Activated T-helper 2 cell treated with anti-CD3 and anti-CD28 coated beads, Interferon-gamma antibody, Interleukin-2, Interleukin-4, amounts not matched to agents 10 μg/mL and 5 μg/mL and 100 μg/mL, durations not matched to agents 14 hours and 24 hours and 36 hours (primary cell): ENCODE data around the gene XRCC3. TPM values are rescaled to one million over a fixed set of nuclear protein-coding genes. Genes with fewer than 3 reads are reported as not detected.

Experiments
- DNase-seq: peaks from one replicate; pipeline ENCODE4 v3.0.0; 2021; ENCODE audit warnings: low spot score
- H3K27ac Mint-ChIP-seq: one replicate; pipeline ENCODE4 v1.8.0; 2021; ENCODE audit warnings: mixed read lengths
- H3K27me3 Mint-ChIP-seq: one replicate; pipeline ENCODE4 v1.8.0; 2021; ENCODE audit warnings: low read depth, mixed read lengths
- H3K36me3 Mint-ChIP-seq: one replicate; pipeline ENCODE4 v1.8.0; 2021; ENCODE audit warnings: low read depth, mixed read lengths
- H3K4me1 Mint-ChIP-seq: one replicate; pipeline ENCODE4 v1.8.0; 2021; ENCODE audit warnings: low read depth, mixed read lengths
- H3K4me3 Mint-ChIP-seq: one replicate; pipeline ENCODE4 v1.8.0; 2021; ENCODE audit warnings: low read depth, mild to moderate bottlenecking, moderate library complexity, mixed read lengths
- H3K9me3 Mint-ChIP-seq: one replicate; pipeline ENCODE4 v1.8.0; 2021; ENCODE audit warnings: mixed read lengths
- intact Hi-C: fragments of 100-400 bp; cut with micrococcal nuclease; formaldehyde crosslinking; loops from one replicate; pipeline ENCODE4 v1.15.1; 2023
- total RNA-seq: library from RNA; stranded (reverse); gene quantifications from 2 replicates; pipeline ENCODE4 v1.2.3, GENCODE V29; 2022

Gene XRCC3
- 52.9 and 53.7 TPM in 2 replicates for total RNA-seq

DNA sequence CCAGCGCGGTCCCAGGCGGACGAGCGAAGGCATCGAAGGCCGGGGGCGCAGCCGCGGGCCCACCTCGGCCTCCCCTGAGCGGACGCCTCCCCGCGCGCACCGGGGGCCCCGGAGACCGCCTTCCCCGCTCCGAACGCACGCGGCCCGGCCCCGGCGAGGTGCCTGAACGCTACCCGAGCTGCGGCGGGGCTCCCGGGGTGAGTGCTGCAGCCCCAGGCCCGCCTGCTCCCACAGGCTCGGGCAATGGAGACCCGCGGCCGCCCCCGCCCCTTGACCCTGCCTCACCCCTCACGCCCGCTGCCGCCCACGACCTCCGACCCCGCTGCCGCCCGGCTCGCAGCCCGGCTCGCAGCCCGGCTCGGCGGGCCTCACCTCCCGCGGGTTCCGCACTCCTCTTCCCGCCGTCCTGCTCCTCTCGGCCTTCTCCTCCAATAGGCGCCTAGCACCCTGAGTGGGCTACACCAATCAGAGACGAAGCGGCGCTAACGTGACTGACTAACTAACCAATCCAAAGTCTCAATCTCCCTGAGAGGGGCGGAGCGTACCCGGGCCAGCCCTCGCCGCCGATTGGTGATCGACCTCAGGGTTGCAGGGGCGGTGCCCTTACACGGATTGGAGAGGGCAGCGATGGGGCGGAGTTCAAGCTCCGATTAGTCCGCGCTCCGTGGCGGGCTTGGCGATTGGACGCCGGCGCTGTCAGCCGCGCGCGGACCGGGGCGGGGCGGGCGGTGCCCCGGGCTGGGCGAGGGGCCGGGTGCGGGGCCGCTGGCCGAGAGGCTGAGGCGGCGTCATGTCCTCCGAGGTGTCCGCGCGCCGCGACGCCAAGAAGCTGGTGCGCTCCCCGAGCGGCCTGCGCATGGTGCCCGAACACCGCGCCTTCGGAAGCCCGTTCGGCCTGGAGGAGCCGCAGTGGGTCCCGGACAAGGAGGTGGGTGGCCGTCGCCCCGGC lies at the start of gene XRCC3, which contains the start of gene ZFYVE21:
TSS of gene XRCC3 (minus strand) at position 400 of the 949 bp plus-strand sequence. CDS start 4,364 bp downstream, outside the sequence.
TSS of gene ZFYVE21 (plus strand) at position 759 of the 949 bp plus-strand sequence. CDS start at position 791, 32 bp downstream.
- Mint-ChIP-seq H3K9me3 (no peaks in the 10 kb centered on the region), H3K4me3 (peak within 1 kb of the TSS; percentile 91), H3K4me1 (peaks cover 30% of the 10 kb centered on the region), H3K36me3 (peaks cover 23% of the 10 kb centered on the region), H3K27me3 (no peaks in the 10 kb centered on the region), H3K27ac (peak within 1 kb of the TSS; percentile 89)
- intact Hi-C loops, result loop anchor here (1.0 to 10.0 kb wide), 2 partner anchors 91 to 153 kb away; partner anchors contain the start of genes BAG5, COA8 and KLC1
- DNase-seq, result peak; percentile 100

DNA sequence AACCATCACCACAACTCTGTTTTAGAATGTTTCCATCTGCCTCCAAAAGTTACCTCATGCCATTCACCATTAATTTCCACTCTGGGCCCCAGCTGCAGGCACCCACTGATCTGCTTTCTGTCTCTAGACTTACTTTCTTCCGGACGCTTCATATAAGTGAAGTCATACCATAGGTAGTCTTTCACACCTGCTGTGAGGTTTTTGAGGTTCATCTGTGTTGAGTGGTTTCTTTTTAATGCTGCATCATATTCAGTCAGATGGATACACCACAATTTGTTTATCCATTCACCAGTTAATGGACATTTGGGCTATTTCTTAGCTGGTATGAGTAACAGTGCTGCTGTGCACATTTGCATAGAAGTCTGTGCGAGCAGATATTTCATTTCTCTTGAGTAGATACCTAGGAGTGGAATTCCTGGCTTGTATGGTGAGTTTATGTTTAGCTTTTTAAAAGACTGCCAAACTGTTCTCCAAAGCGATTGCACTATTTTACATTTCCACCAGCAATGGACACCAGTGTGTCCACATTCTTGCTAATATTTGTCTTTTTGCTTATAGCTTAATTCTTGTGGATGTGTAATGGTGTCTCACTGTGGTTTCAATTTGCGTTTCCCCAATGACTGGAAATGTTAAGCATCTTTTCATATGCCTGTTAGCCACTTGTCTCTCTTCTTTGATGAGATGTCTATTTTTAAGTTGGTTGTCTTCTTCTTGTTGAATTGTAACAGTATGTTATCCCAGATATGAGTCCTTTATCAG lies 48.7 kb upstream of the XRCC3 start:
- Mint-ChIP-seq H3K27ac (no peak overlapping the region), H3K4me3 (no peak overlapping the region), H3K4me1 (no peaks in the 10 kb centered on the region), H3K36me3 (no peaks in the 10 kb centered on the region), H3K9me3 (no peaks in the 10 kb centered on the region), H3K27me3 (no peaks in the 10 kb centered on the region)
- intact Hi-C loops, result no loop called here
- DNase-seq, result no peak

DNA sequence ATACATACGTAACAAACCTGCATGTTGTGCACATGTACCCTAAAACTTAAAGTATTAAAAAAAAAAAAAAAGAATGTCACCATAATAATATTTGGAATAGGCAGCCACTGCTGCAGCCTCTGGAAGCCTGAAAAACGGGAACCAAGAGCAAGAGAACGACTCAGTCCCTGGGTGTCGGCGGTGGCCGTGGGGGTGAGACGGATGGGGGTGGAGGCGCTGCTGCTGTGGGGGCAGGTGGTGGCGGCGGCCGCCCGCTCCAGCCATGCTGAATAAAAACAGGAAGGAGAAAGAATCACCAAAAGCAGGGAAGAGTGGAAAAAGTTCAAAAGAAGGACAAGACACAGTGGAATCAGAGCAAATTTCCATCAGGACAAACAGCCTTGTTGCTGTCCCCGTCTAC lies 47.3 kb upstream of the XRCC3 start:
- no peaks in the 10 kb centered on the region for H3K9me3 Mint-ChIP-seq
- H3K36me3 Mint-ChIP-seq, result no peaks in the 10 kb centered on the region
- intact Hi-C loops, result no loop called here
- no peaks in the 10 kb centered on the region for H3K4me1 Mint-ChIP-seq
- no peak overlapping the region for H3K4me3 Mint-ChIP-seq
- no peak overlapping the region for H3K27ac Mint-ChIP-seq
- no peaks in the 10 kb centered on the region for H3K27me3 Mint-ChIP-seq
- DNase-seq, result no peak

DNA sequence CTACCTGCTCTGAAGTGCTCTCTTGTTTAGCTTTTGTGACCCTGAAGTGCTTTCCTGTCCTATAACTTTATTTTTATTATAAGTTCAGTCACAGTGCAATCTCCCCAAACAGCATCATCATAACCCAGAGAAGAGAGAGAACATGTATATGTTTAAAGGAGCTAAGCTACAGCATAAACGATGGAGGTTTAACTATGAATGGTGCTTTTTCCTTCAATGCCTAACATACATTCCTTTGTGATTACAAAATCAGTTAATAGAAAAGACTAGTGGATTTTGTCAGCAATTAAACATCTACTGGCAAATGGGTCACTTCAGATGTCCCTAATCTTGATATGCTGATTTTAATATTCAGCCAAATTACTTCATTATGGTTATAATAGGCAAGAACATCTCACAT lies 46.8 kb upstream of the XRCC3 start:
- Mint-ChIP-seq H3K4me1 (no peaks in the 10 kb centered on the region), H3K27me3 (no peaks in the 10 kb centered on the region), H3K36me3 (no peaks in the 10 kb centered on the region), H3K9me3 (no peaks in the 10 kb centered on the region), H3K4me3 (no peak overlapping the region), H3K27ac (no peak overlapping the region)
- intact Hi-C loops, result no loop called here
- DNase-seq, result no peak

DNA sequence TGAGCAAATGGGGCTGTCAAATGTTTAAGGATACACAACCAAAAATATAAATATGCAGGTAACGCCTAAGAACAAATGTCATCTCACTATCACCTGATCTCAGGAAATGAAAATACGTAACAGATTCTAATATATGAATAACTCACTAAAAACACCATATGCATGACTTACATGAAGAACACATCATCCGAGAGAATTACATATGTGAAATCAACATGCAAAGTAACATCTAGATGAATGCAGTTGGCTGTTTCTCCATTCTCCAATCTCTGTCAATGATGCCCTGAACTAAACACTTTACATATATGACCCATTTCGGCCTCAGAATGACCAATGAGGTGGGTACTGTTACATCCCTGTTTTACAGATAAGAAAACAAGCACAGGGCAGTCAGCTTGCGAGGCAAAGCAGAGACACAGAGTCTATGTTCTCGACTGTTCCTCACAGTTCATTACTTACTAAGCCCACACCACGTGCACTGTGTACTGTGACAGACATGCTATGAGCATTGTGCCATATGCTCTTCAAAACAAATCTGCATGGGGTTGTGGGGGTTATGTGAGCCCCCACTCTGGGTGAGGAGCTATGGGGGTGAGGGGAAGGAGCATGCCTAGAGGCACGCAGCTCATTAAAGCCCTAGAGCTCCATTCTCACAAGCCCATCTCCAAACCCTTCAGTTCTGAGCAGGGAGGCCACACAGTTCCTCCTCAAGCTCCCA lies 43.0 kb upstream of the XRCC3 start:
- H3K9me3 Mint-ChIP-seq, result no peaks in the 10 kb centered on the region
- no peak overlapping the region for H3K27ac Mint-ChIP-seq
- intact Hi-C loops, result no loop called here
- H3K36me3 Mint-ChIP-seq, result no peaks in the 10 kb centered on the region
- no peak overlapping the region for H3K4me3 Mint-ChIP-seq
- no peaks in the 10 kb centered on the region for H3K27me3 Mint-ChIP-seq
- H3K4me1 Mint-ChIP-seq, result no peaks in the 10 kb centered on the region
- no peak for DNase-seq

DNA sequence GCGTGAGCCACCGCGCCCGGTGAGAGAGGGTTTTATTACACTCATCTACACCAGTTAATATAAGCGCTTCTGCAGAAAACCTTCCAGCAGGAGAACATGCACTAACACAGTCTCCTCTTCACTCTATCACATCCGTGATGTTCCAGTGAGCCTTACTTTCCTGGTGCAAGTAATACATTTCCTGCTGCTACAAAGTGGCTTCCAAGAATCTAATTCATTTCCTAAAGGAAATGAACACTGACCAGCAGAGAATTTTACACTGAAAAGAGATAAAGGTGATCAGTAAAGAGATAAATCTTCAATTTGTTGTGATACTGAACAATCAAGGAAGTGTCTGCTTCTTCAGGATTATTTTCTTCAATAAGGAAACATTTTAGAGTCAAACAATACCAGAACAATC lies 39.8 kb upstream of the XRCC3 start:
- no peak overlapping the region for H3K4me3 Mint-ChIP-seq
- no peaks in the 10 kb centered on the region for H3K27me3 Mint-ChIP-seq
- intact Hi-C loops, result no loop called here
- H3K4me1 Mint-ChIP-seq, result no peaks in the 10 kb centered on the region
- no peak for DNase-seq
- H3K27ac Mint-ChIP-seq, result no peak overlapping the region
- H3K9me3 Mint-ChIP-seq, result no peaks in the 10 kb centered on the region
- H3K36me3 Mint-ChIP-seq, result no peaks in the 10 kb centered on the region

DNA sequence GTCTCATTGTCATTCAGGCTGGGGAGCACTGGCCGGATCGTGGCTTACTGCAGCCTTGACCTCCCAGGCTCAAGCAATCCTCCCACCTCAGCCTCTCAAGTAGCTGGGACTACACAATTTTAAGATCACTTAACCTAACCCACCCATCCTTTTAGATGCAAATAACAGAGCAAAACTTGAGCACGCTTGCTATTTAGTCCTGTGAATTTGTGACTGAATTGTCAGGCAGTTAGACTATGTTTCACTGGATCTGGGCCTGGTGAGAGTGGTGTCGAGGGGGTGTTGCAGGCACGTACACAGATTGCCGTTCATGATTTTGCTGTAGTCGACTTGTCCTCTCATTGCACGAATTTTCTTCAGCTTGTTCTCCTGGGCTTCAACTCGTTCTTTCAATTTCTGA lies 38.5 kb upstream of the XRCC3 start:
- Mint-ChIP-seq H3K4me3 (no peak overlapping the region), H3K4me1 (no peaks in the 10 kb centered on the region), H3K9me3 (no peaks in the 10 kb centered on the region), H3K27ac (no peak overlapping the region), H3K27me3 (no peaks in the 10 kb centered on the region), H3K36me3 (no peaks in the 10 kb centered on the region)
- intact Hi-C loops, result no loop called here
- DNase-seq, result no peak

DNA sequence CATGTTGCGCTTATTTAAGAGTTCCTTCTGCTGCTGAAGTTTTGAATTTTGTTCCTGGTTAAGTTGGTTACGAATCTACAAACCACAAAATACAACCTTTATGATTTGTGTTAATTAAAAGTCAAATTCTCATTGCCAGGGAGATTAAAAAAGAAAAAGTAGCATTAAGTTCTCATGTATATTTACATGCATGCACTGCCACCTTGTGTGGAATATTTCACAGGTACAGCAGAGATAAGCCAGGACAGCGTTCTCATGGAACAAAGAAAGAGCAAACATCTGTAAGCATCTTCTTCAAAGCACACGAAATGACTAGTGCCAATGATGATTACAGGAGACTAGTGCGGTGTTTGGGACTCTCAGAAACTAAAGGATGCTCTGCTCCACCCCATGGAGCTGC lies 34.6 kb upstream of the XRCC3 start:
- no peaks in the 10 kb centered on the region for H3K36me3 Mint-ChIP-seq
- H3K27ac Mint-ChIP-seq, result no peak overlapping the region
- DNase-seq, result no peak
- intact Hi-C loops, result no loop called here
- no peaks in the 10 kb centered on the region for H3K9me3 Mint-ChIP-seq
- H3K27me3 Mint-ChIP-seq, result no peaks in the 10 kb centered on the region
- H3K4me1 Mint-ChIP-seq, result peaks cover 6% of the 10 kb centered on the region
- H3K4me3 Mint-ChIP-seq, result no peak overlapping the region

DNA sequence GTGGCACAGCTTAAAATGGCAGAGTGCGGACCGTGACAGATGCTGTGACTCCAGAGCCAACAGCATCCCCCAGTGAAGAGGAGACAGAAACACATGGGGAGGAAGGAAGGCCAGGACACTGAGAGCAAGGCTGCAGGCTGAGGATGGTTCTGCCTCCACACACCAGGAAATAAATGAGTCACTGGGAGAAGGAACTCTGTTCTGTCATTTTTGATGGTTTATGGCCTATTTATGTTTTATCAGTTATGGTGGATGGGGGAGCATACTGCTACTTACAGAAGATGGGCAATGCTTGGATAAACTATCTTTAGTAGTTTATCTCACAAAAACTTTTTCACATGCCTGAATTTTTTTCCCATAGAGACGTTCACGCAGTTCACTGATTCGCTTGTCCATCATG lies 34.2 kb upstream of the XRCC3 start:
- no peak overlapping the region for H3K4me3 Mint-ChIP-seq
- intact Hi-C loops, result no loop called here
- no peaks in the 10 kb centered on the region for H3K27me3 Mint-ChIP-seq
- peaks cover 6% of the 10 kb centered on the region for H3K4me1 Mint-ChIP-seq
- no peak overlapping the region for H3K27ac Mint-ChIP-seq
- H3K9me3 Mint-ChIP-seq, result no peaks in the 10 kb centered on the region
- H3K36me3 Mint-ChIP-seq, result no peaks in the 10 kb centered on the region
- no peak for DNase-seq

DNA sequence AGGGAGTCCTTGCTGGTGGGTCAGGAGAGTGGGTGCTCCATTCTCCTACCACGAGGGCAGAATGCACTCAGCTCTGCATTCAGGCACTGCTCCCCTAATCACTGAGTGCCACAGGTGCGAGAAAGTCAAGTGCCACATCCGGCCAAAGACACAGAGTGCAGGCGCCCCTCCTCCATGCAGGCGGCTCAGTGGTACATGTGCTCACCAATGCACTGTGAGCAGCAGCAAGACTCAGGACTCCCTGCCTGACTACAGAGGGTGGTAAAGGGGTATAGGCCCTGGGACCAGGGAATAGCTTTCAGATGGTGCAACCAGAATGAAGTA lies 33.2 kb upstream of the XRCC3 start:
- Mint-ChIP-seq H3K4me1 (peaks cover 6% of the 10 kb centered on the region), H3K9me3 (no peaks in the 10 kb centered on the region), H3K27ac (no peak overlapping the region), H3K4me3 (no peak overlapping the region), H3K36me3 (no peaks in the 10 kb centered on the region), H3K27me3 (no peaks in the 10 kb centered on the region)
- intact Hi-C loops, result no loop called here
- no peak for DNase-seq

DNA sequence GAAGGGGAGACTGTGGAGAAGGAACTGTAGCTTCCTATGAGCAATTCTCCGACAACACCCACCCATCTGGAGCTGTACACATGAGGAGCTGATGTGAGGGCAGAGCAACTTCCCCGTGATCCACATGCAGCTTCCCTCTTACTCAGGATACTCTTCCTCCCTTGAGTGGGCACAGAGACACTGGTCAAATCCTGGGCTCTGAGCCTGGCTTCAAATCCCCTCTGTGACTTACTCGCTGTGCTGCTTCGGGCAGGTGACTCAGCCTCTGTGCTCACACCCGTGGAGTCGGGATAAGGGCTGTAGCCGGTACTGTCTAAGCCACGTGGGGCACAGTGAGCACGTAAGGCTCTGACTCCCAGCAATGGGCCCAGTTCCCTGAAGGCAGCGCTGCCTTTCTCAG lies 31.4 kb upstream of the XRCC3 start:
- peaks cover 6% of the 10 kb centered on the region for H3K4me1 Mint-ChIP-seq
- DNase-seq, result no peak

DNA sequence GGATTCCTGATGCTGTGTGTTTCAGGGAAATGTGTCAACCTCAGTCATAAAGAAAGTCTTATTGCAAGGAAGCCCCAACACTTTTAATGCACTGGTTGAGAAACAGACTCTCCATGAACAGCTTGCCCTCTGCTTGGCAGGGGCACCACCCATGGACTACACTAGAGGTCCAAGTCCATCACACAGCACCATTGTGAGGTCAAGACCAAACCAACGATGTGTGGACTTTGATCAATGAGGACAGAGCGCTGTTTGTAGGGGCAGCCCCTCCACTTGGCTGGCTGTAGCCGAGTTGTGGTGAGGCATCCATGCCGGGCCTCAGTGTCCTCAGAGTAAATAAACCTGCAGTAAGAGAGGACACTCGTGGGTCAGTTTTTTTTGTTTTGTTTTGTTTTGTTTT lies 30.2 kb upstream of the XRCC3 start:
- intact Hi-C loops, result no loop called here
- H3K9me3 Mint-ChIP-seq, result no peaks in the 10 kb centered on the region
- no peak for DNase-seq
- no peak overlapping the region for H3K27ac Mint-ChIP-seq
- H3K4me3 Mint-ChIP-seq, result no peak overlapping the region
- H3K36me3 Mint-ChIP-seq, result no peaks in the 10 kb centered on the region
- H3K27me3 Mint-ChIP-seq, result no peaks in the 10 kb centered on the region
- peaks cover 6% of the 10 kb centered on the region for H3K4me1 Mint-ChIP-seq

More for the DNA sequence above, 31.4 kb upstream of the XRCC3 start:
- Mint-ChIP-seq H3K9me3 (no peaks in the 10 kb centered on the region), H3K27me3 (no peaks in the 10 kb centered on the region), H3K36me3 (no peaks in the 10 kb centered on the region), H3K4me3 (no peak overlapping the region), H3K27ac (no peak overlapping the region)
- intact Hi-C loops, result no loop called here
